Measurements from ENCODE around the gene IL13.
"Not testable (repeated sequence)": the region's sequence is repeated elsewhere in the genome, so short reads cannot be mapped to it uniquely, and the experiment has no call there.

The IL13 gene

GRCh38 chr5:132629230-132629944, 28.6 kb upstream of the IL13 start:
- Histone ChIP-seq H3K36me3 (ENCODE audit: control insufficient read depth in 4 of 4, insufficient read depth in 4 of 4, low read length in 3 of 4) (peaks cover 9 to 25% (median 13%) of the 10 kb centered on the region in 4 experiments), H3K27ac (ENCODE audit: insufficient read depth in 1 of 2, low read depth in 1 of 2, low read length in 2 of 2, poor library complexity in 1 of 2, severe bottlenecking in 2 of 2) (no peak overlapping the region), H3K9me3 (ENCODE audit: control extremely low read depth in 1 of 5, control insufficient read depth in 4 of 5, insufficient read depth in 2 of 5, low read depth in 1 of 5, low read length in 4 of 5) (no peaks in the 10 kb centered on the region), H3K4me1 (ENCODE audit: control extremely low read depth in 1 of 4, control insufficient read depth in 4 of 4, insufficient read depth in 4 of 4, low read length in 3 of 4) (no peaks in the 10 kb centered on the region), H3K27me3 (replicated peaks in 2 of 5; ENCODE audit: control insufficient read depth in 4 of 5, insufficient read depth in 5 of 5, low read length in 4 of 5) (no peaks in the 10 kb centered on the region), H3K4me3 (ENCODE audit: control insufficient read depth in 1 of 7, extremely low read depth in 1 of 7, insufficient read depth in 4 of 7, low read depth in 2 of 7, low read length in 6 of 7) (no peak overlapping the region)
- DNase-seq = no peak
- 100% methylated on average over 3 of the region's 5 CpGs for WGBS (ENCODE audit: insufficient coverage)
- CTCF ChIA-PET = interaction anchor here (1.5 kb wide), 1 partner anchor 9 kb away, joined by 4 read pairs; no protein-coding TSS in a partner anchor
- POLR2A ChIA-PET = no interaction called here

- H3K27me3 ChIP-seq (replicated peaks in 2 of 5; ENCODE audit: control insufficient read depth in 4 of 5, insufficient read depth in 5 of 5, low read length in 4 of 5); DNase-seq; H3K4me1 ChIP-seq (ENCODE audit: control extremely low read depth in 1 of 4, control insufficient read depth in 4 of 4, insufficient read depth in 4 of 4, low read length in 3 of 4); H3K4me3 ChIP-seq (ENCODE audit: control insufficient read depth in 1 of 7, extremely low read depth in 1 of 7, insufficient read depth in 4 of 7, low read depth in 2 of 7, low read length in 6 of 7); H3K9me3 ChIP-seq (ENCODE audit: control extremely low read depth in 1 of 5, control insufficient read depth in 4 of 5, insufficient read depth in 2 of 5, low read depth in 1 of 5, low read length in 4 of 5); POLR2A ChIA-PET; H3K27ac ChIP-seq (ENCODE audit: insufficient read depth in 1 of 2, low read depth in 1 of 2, low read length in 2 of 2, poor library complexity in 1 of 2, severe bottlenecking in 2 of 2): not testable (repeated sequence)
- no CpG with 5 or more reads among the region's 4 CpGs for WGBS (ENCODE audit: insufficient coverage)
- CTCF ChIA-PET = interaction anchor here (0.8 kb wide), 1 partner anchor 10 kb away, joined by 3 read pairs; no protein-coding TSS in a partner anchor
- peaks cover 17 to 34% (median 28%) of the 10 kb centered on the region in 4 experiments for H3K36me3 ChIP-seq (ENCODE audit: control insufficient read depth in 4 of 4, insufficient read depth in 4 of 4, low read length in 3 of 4)
These were observed 24.4 kb upstream of the IL13 start for GRCh38 chr5:132633587-132633986.

DNA sequence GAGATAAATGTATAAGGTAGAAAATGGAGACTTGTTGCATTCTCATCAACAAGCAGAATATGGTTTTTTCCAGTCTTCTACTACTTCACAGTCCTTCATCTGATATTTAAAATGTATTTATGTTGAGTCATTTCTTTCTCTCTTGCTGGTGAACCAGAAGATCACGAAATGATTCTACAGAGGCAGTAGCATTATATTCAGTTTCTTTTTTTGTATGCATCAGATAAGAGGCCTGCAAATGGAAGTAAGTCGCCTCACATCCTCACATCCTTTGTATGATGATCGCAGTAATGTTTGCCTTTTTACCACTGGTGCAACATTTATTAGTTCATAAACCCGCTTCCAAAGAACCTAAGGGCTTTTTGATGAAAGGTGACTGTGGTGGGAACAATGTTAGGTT, 22.1 kb upstream of the IL13 start:
- H3K27me3 ChIP-seq (replicated peaks in 2 of 5; ENCODE audit: control insufficient read depth in 4 of 5, insufficient read depth in 5 of 5, low read length in 4 of 5) = no peaks in the 10 kb centered on the region
- no peak overlapping the region for H3K4me3 ChIP-seq (ENCODE audit: control insufficient read depth in 1 of 7, extremely low read depth in 1 of 7, insufficient read depth in 4 of 7, low read depth in 2 of 7, low read length in 6 of 7)
- no peak overlapping the region for H3K27ac ChIP-seq (ENCODE audit: insufficient read depth in 1 of 2, low read depth in 1 of 2, low read length in 2 of 2, poor library complexity in 1 of 2, severe bottlenecking in 2 of 2)
- peaks cover 0 to 12% (median 6%) of the 10 kb centered on the region in 4 experiments for H3K4me1 ChIP-seq (ENCODE audit: control extremely low read depth in 1 of 4, control insufficient read depth in 4 of 4, insufficient read depth in 4 of 4, low read length in 3 of 4)
- ChIA-PET POLR2A (no interaction called here), CTCF (interaction anchor here (1.0 kb wide), 1 partner anchor 364 kb away, joined by 3 read pairs; no protein-coding TSS in a partner anchor)
- H3K36me3 ChIP-seq (ENCODE audit: control insufficient read depth in 4 of 4, insufficient read depth in 4 of 4, low read length in 3 of 4) = peaks cover 13 to 37% (median 23%) of the 10 kb centered on the region in 4 experiments
- no peaks in the 10 kb centered on the region for H3K9me3 ChIP-seq (ENCODE audit: control extremely low read depth in 1 of 5, control insufficient read depth in 4 of 5, insufficient read depth in 2 of 5, low read depth in 1 of 5, low read length in 4 of 5)
- WGBS (ENCODE audit: insufficient coverage) = 100% methylated on average over 1 of the region's 4 CpGs
- DNase-seq = no peak

GRCh38 chr5:132637241-132637640, 20.7 kb upstream of the IL13 start:
- H3K36me3 ChIP-seq (ENCODE audit: control insufficient read depth in 4 of 4, insufficient read depth in 4 of 4, low read length in 3 of 4) = peaks cover 19 to 49% (median 27%) of the 10 kb centered on the region in 4 experiments
- ChIA-PET CTCF (interaction anchor here (1.1 kb wide), 1 partner anchor 20 kb away, joined by 3 read pairs; no protein-coding TSS in a partner anchor), POLR2A (no interaction called here)
- 97% methylated on average over 4 of the region's 4 CpGs for WGBS (ENCODE audit: insufficient coverage)
- no peaks in the 10 kb centered on the region for H3K9me3 ChIP-seq (ENCODE audit: control extremely low read depth in 1 of 5, control insufficient read depth in 4 of 5, insufficient read depth in 2 of 5, low read depth in 1 of 5, low read length in 4 of 5)
- no peak overlapping the region for H3K27ac ChIP-seq (ENCODE audit: insufficient read depth in 1 of 2, low read depth in 1 of 2, low read length in 2 of 2, poor library complexity in 1 of 2, severe bottlenecking in 2 of 2)
- H3K27me3 ChIP-seq (replicated peaks in 2 of 5; ENCODE audit: control insufficient read depth in 4 of 5, insufficient read depth in 5 of 5, low read length in 4 of 5) = no peaks in the 10 kb centered on the region
- no peak overlapping the region for H3K4me3 ChIP-seq (ENCODE audit: control insufficient read depth in 1 of 7, extremely low read depth in 1 of 7, insufficient read depth in 4 of 7, low read depth in 2 of 7, low read length in 6 of 7)
- no peak for DNase-seq
- peaks cover 0 to 21% (median 6%) of the 10 kb centered on the region in 4 experiments for H3K4me1 ChIP-seq (ENCODE audit: control extremely low read depth in 1 of 4, control insufficient read depth in 4 of 4, insufficient read depth in 4 of 4, low read length in 3 of 4)

- Histone ChIP-seq H3K27ac (ENCODE audit: insufficient read depth in 1 of 2, low read depth in 1 of 2, low read length in 2 of 2, poor library complexity in 1 of 2, severe bottlenecking in 2 of 2) (peak overlapping the region in 1 of 2 experiments; percentile 63), H3K27me3 (replicated peaks in 2 of 5; ENCODE audit: control insufficient read depth in 4 of 5, insufficient read depth in 5 of 5, low read length in 4 of 5) (no peaks in the 10 kb centered on the region), H3K9me3 (ENCODE audit: control extremely low read depth in 1 of 5, control insufficient read depth in 4 of 5, insufficient read depth in 2 of 5, low read depth in 1 of 5, low read length in 4 of 5) (no peaks in the 10 kb centered on the region), H3K4me1 (ENCODE audit: control extremely low read depth in 1 of 4, control insufficient read depth in 4 of 4, insufficient read depth in 4 of 4, low read length in 3 of 4) (peaks cover 0 to 21% (median 6%) of the 10 kb centered on the region in 4 experiments), H3K36me3 (ENCODE audit: control insufficient read depth in 4 of 4, insufficient read depth in 4 of 4, low read length in 3 of 4) (peaks cover 24 to 56% (median 35%) of the 10 kb centered on the region in 4 experiments), H3K4me3 (ENCODE audit: control insufficient read depth in 1 of 7, extremely low read depth in 1 of 7, insufficient read depth in 4 of 7, low read depth in 2 of 7, low read length in 6 of 7) (peak overlapping the region in 1 of 7 experiments; percentile 13)
- no CpG with 5 or more reads among the region's 2 CpGs for WGBS (ENCODE audit: insufficient coverage)
- ChIA-PET POLR2A (no interaction called here), CTCF (interaction anchor here (1.2 to 3.8 kb wide), 3 partner anchors 10 to 113 kb away, joined by 3 to 12 read pairs (median 4); no protein-coding TSS in a partner anchor)
- DNase-seq = peak in 2 of 3 donors; percentile 37 to 52
These were observed 18.3 kb upstream of the IL13 start for GRCh38 chr5:132639706-132640130.

GRCh38 chr5:132640613-132641012, 17.4 kb upstream of the IL13 start:
- ChIA-PET POLR2A (no interaction called here), CTCF (interaction anchor here (1.1 to 3.8 kb wide), 3 partner anchors 76 to 175 kb away, joined by 3 to 12 read pairs (median 4); no protein-coding TSS in a partner anchor)
- no peaks in the 10 kb centered on the region for H3K27me3 ChIP-seq (replicated peaks in 2 of 5; ENCODE audit: control insufficient read depth in 4 of 5, insufficient read depth in 5 of 5, low read length in 4 of 5)
- H3K9me3 ChIP-seq (ENCODE audit: control extremely low read depth in 1 of 5, control insufficient read depth in 4 of 5, insufficient read depth in 2 of 5, low read depth in 1 of 5, low read length in 4 of 5) = no peaks in the 10 kb centered on the region
- WGBS (ENCODE audit: insufficient coverage) = 95% methylated on average over 4 of the region's 4 CpGs
- H3K4me1 ChIP-seq (ENCODE audit: control extremely low read depth in 1 of 4, control insufficient read depth in 4 of 4, insufficient read depth in 4 of 4, low read length in 3 of 4) = peaks cover 0 to 21% (median 6%) of the 10 kb centered on the region in 4 experiments
- no peak for DNase-seq
- no peak overlapping the region for H3K27ac ChIP-seq (ENCODE audit: insufficient read depth in 1 of 2, low read depth in 1 of 2, low read length in 2 of 2, poor library complexity in 1 of 2, severe bottlenecking in 2 of 2)
- peaks cover 24 to 56% (median 34%) of the 10 kb centered on the region in 4 experiments for H3K36me3 ChIP-seq (ENCODE audit: control insufficient read depth in 4 of 4, insufficient read depth in 4 of 4, low read length in 3 of 4)
- H3K4me3 ChIP-seq (ENCODE audit: control insufficient read depth in 1 of 7, extremely low read depth in 1 of 7, insufficient read depth in 4 of 7, low read depth in 2 of 7, low read length in 6 of 7) = no peak overlapping the region

DNA sequence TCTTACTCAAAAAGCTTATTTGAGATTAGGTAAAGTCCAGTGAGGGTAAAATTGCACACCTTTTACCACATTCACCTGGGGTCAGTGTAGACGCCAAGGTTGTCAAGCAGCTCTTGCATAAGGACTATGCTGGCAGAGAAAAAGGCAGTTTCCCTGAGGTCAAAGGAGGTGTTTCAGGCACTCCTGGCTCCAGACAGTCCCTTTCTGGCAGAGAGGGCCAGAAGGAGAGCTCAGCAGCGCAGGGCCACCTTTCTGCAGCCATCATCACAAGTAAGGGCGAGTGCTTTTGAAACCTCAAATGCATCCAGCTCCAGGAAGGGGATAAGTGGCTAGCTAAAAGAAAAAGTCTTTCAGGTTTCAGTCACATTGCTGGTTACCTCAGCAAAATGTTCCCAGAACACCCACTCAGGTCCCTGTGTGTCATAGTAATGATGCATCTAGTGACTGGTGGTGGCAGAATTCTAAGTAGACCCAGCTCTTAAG, 16.7 kb upstream of the IL13 start:
- peaks cover 0 to 21% (median 6%) of the 10 kb centered on the region in 4 experiments for H3K4me1 ChIP-seq (ENCODE audit: control extremely low read depth in 1 of 4, control insufficient read depth in 4 of 4, insufficient read depth in 4 of 4, low read length in 3 of 4)
- H3K36me3 ChIP-seq (ENCODE audit: control insufficient read depth in 4 of 4, insufficient read depth in 4 of 4, low read length in 3 of 4) = peaks cover 21 to 51% (median 31%) of the 10 kb centered on the region in 4 experiments
- H3K9me3 ChIP-seq (ENCODE audit: control extremely low read depth in 1 of 5, control insufficient read depth in 4 of 5, insufficient read depth in 2 of 5, low read depth in 1 of 5, low read length in 4 of 5) = no peaks in the 10 kb centered on the region
- DNase-seq = no peak
- 100% methylated on average over 1 of the region's 3 CpGs for WGBS (ENCODE audit: insufficient coverage)
- no peak overlapping the region for H3K27ac ChIP-seq (ENCODE audit: insufficient read depth in 1 of 2, low read depth in 1 of 2, low read length in 2 of 2, poor library complexity in 1 of 2, severe bottlenecking in 2 of 2)
- no peaks in the 10 kb centered on the region for H3K27me3 ChIP-seq (replicated peaks in 2 of 5; ENCODE audit: control insufficient read depth in 4 of 5, insufficient read depth in 5 of 5, low read length in 4 of 5)
- ChIA-PET CTCF (interaction anchor here (1.1 to 3.8 kb wide), 3 partner anchors 75 to 174 kb away, joined by 3 to 12 read pairs (median 4); no protein-coding TSS in a partner anchor), POLR2A (no interaction called here)
- H3K4me3 ChIP-seq (ENCODE audit: control insufficient read depth in 1 of 7, extremely low read depth in 1 of 7, insufficient read depth in 4 of 7, low read depth in 2 of 7, low read length in 6 of 7) = no peak overlapping the region

Data from common myeloid progenitor, CD34-positive (primary cell).